ENCODE results near the gene PRM2.

The PRM2 gene

DNA sequence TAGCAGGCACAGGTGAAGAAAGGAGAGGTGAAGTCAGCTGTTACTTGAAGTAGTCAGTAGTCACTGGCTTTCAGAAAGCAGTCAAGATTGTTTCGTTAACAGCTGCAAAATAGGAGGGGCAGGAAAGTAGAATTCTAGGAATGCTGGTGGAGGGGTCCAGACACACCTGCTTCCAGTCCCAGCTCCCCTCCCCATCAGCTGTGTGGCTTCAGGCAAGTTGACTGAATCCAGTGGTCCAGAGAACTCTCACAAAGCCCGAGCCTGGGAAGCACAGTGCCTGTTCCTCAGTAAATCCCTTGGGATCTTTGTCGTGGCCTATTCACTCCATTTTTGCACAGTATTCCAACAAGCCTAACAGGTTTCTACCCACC is 15.7 kb downstream of the PRM2 start:
- DNase-seq (ENCODE audit: low read depth) = no peak

DNA sequence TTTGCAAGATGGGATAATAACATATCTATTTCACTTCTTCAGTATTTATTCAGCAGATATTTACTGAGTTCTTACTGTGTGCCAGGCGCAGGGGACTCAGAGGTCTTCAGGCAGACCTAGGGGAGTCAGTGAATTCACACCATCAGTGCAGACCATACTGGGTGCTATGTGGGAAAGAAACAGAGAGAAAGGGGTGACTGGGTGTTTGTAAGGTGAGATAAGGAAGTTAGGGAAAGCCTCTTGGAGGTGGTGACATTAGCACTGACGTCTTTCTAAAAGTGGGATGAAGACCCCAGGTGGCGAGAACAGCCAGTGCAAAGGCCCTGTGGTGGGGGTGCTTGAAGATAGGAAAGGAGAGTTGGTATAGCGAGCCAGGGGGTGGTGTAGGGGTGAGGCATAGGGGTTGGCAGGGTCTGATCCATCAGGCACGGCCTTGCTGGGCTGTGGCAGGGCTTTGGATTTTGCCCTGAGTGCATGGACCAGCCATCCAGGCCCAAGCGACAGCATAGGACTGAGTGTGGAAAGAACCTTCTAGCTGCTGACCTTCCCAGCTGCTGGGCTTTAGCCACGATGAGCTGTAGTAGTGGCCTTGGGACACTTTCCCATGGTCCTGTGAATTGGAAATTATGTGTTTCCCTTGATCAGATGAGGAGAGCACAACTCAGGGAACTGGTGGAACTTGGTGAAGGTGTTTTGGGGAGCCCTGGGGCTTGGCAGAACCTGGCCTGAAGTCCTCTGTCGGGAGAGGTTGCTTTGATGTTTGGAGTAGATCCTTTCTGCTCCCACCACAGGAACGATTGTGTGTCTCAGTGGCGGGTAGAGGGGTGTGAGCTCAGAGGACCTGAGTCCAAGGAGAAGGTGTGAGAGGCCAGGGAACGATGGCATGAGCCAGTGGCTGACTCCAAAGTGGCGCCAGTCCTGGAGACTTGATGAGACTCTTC is 16.4 kb downstream of the PRM2 start:
- no peak for DNase-seq (ENCODE audit: low read depth)

DNA sequence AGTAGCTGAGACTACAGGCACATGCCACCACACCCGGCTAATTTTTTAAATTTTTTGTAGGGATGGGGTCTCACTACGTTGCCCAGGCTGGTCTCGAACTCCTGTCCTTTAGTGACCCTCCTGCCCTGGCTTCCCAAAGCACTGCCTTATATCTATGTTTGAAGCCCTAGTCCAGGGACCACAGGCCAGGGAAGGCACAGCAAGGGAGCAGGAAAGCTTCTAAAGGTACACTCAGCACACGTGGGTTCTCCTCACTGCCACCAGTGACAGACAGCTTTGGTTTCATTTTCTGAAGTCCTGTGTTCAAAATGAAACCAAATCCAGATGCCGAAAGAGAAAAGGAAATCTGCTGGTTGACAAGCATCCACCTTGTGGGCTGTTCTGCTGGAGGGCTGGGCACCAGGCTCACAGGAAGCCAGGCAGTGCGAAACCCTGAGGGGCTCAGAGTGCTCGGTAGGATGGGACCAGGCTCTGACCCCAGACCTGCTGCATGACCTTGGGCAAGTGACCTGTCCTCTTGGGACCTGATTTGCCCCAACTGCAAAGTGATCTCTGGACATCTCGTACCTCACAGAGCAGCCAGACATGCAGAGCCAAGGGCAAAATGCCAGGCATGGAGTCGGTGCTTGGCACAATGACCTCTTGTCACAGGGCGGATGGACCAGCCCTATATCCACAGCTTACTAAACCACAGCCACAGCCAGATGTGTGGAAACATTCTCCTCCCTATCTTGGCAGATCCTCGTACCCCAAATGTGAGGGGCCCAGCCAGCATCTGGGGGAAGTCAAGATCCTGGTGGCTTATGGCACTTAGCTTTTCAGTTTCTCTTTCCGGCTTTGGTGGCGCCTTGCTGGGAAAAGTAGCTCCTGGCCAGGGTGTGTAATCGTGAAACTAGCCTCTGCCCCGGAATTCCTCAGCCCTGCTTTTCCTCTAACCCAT is 17.5 kb downstream of the PRM2 start:
- no peak for DNase-seq (ENCODE audit: low read depth)

DNA sequence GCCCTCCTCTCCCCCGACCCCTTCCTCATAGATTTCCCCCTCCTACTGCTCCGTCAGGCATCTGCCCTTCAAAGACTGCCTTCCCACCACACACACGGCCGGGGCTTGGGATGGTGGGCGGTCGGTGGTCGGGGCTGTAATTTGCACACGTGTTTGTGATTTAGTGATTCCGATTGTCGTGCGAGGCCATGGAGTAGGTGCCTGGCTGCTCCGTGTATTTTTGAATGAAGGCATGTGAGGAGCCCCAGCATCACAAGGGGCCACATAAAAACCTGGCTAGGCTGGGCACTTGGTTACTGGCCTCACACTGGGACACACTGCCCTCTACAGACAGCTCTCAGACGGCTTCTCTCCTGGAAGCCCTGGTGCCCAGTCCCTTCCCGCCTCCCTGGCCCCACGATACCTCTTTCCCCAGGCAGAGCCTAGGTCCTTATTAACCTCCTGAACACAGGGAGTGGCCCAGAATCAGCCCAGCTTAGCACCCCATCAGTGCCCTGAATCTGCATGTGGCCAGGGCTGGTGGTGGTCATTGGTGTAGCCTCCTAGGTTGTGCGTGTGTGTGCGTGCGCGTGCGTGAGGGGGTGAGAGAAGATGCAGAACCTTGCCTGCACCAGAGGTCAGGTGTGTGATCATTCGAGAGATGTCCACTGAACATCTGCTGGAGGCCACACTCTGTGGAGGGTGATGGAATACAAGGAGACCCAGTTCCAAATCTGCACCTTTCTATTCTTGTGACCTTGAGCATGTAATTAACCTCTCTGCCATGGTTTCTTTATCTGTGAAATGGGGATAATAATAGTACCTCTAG is 18.9 kb downstream of the PRM2 start:
- peak; percentile 69 for DNase-seq (ENCODE audit: low read depth)

DNA sequence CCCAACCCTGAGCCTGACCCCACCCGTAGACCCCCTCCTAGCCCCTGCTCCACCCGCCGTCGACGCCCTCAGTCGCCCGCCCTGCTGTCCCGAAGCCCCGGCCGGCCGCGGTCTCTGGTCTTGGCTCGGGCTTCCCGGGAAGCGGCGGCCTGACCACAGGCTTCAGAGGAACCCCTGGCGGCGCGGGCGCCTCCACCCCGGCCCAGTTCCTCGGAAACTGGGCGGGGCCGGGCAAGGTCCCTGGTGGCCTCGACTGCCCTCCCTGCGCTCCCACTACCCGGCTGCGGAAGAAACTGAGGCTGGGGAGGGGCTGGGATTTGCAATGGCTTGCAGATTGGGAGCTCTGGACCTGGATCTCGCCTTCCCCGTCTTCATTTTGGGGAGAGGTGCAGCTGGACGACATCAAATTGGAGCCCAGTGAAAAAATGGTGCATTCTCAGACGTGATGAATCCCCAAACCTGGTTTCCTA is 19.6 kb downstream of the PRM2 start:
- DNase-seq (ENCODE audit: low read depth) = no peak

DNA sequence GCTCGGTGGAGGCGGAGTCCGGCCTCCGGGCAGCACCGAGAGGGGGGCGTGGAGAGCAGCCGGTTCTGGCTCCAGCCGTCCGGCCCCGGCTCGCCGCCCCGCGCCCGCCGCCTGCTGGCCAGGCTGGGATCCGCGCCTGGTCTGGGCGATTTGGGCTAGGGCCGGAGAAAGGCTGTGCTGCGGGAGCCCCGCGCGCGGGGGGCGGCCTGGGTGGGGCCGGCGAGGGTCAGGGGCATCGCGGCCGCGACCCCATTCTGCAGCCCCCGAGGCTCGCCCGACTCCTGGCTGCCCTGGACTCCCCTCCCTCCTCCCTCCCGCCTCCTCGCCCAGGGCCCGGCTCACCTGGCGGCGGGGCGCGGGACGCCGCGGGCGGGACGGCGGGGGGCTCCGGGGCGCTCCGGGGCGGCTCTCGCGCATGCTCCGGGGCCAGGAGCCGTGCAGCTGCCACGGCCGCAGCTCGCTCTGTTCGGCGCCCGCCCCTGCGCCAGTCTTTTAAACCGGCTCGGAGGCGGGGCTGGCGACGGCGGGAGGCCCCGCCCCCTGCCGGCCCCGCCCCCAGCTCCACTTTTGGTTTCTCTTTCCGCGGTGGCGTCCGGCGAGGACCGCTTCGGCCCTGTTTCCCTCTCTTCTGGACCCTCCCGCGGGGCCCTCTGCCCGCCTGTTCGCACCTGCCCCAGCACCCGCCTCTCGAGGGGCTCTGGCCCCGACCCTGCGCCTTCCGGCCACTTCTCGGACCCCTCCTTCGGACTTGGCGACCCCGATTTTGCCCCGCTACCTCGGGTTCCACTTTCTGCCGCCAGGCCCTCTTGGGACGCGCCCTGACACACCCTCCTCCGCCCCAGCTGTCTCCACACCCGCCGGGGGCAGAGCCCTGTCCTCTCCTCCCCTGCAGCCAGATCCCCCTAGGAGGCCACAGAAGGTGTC is 20.3 kb downstream of the PRM2 start, which contains the start of gene SOCS1:
SOCS1 (minus strand) TSS at position 468 of the 924 bp plus-strand sequence. CDS start 726 bp downstream, outside the sequence.
- peak; percentile 66 for DNase-seq (ENCODE audit: low read depth)

DNA sequence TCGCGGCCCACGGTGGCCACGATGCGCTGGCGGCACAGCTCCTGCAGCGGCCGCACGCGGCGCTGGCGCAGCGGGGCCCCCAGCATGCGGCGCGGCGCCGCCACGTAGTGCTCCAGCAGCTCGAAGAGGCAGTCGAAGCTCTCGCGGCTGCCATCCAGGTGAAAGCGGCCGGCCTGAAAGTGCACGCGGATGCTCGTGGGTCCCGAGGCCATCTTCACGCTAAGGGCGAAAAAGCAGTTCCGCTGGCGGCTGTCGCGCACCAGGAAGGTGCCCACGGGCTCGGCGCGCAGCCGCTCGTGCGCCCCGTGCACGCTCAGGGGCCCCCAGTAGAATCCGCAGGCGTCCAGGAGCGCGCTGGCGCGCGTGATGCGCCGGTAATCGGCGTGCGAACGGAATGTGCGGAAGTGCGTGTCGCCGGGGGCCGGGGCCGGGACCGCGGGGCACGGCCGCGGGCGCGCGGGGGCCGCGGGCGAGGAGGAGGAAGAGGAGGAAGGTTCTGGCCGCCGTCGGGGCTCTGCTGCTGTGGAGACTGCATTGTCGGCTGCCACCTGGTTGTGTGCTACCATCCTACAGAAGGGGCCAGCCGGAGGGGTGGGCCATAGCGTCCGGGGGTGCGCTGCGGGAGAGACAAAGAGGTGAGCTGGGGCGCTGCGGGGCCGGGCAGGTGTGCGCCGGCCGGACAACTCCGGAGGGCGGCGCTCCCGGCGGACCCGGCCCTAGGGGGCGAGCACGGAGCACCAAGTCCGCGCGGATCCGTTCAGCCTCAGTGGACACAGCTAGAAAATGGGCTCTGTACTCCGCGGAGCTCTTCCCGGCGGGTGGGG is 21.2 kb downstream of the PRM2 start:
- no peak for DNase-seq (ENCODE audit: low read depth)

DNA sequence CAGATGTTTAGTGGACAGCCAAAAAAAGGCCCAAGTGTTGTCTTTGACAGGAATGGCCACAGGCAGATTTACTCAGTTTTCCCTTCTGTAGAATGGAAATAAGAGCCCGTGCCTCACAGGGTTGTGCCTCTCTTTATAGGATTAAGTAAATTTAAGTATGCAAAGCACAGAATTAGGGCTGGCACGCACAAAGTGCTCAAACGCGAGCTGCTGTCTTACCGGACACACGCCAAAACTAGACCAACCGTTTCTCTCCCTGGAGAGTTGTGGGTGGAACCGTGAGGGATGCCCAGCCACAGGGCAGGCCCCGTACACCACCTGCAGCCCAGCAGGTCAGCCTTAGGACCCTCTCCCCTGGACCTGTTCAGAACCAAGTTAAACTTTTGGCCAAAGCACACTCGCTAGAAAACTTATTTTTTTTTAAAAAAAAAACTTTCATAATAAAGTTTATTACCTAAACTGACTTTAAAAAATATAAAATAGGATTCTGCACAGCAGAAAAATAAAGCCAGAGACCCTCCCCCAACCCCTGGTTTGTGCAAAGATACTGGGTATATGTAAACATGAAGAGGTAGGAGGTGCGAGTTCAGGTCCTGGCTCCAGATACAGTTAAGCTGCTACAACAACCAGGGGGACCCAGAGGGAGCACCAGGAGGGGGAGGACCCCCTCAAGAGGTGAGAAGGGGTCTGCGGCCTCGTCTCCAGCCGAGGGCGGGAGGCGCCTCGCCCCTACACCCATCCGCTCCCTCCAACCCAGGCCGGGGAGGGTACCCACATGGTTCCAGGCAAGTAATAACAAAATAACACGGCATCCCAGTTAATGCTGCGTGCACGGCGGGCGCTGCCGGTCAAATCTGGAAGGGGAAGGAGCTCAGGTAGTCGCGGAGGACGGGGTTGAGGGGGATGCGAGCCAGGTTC is 22.0 kb downstream of the PRM2 start:
- DNase-seq (ENCODE audit: low read depth) = no peak

DNA sequence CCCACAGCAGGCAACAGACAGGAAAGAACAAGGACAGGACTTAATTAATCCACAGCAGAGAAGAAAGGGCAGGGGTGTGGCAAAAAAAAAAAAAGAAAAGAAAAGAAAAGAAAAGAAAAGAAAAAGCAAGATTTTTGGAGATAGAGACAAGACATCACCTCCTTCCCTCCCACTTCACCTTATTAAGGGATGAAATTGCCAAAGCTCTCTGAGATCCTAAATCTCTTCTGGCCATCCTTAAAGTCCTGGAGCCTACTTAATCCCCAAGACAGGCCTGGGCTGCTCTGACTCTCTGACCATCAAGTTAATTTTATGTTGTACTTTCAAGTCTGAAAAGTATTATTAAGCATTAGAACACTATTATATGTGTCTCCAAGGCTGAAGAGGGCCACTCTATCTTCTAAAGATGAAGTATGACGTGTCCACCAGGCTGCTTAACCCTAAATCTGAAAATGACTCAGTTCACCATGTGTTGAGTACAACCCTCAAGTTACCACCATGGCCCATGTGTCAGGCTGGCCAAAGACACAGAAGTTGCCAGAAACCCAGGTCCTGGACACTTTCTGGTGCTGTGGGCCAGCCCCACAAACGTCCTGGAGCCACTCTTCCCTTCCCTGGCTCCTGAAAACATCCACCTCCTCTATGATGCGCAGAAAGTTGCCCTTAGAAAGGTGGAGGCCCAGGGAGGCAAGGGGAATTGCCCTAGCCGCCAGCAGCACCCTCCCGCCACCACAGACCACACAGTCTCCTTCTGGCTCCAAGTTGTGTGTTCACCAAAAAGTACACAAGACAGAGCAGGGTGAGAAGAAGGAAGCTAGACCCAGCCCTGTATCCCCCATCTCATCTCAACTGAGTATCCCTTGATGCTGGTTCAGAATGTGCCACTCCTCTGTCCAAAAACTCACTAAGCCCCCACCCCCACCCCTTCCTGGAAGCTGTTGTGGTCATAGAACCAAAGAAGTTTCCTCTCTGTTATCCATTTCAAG is 23.0 kb downstream of the PRM2 start:
- no peak for DNase-seq (ENCODE audit: low read depth)

DNA sequence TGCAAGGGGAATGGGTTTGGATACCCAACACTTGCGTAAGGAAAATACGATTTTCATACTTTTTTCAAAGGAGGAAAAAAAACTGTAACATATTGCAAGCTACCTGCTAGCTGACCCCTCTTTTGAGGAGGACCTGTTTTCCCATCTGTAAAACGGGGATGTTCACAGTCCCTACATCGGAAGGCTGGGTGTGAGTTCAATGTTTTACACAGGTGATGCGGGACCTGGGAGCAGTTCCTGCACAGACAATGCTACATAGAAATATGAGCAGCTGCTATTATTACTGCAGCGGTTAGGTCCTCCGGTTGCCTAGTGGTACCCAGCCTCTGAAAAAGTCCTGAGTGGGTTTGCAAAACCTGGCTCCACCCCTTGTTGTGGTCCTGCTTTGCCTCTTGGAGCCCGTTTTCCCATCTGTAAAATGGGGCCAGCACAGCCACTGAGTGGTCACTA is 23.8 kb downstream of the PRM2 start:
- no peak for DNase-seq (ENCODE audit: low read depth)

DNA sequence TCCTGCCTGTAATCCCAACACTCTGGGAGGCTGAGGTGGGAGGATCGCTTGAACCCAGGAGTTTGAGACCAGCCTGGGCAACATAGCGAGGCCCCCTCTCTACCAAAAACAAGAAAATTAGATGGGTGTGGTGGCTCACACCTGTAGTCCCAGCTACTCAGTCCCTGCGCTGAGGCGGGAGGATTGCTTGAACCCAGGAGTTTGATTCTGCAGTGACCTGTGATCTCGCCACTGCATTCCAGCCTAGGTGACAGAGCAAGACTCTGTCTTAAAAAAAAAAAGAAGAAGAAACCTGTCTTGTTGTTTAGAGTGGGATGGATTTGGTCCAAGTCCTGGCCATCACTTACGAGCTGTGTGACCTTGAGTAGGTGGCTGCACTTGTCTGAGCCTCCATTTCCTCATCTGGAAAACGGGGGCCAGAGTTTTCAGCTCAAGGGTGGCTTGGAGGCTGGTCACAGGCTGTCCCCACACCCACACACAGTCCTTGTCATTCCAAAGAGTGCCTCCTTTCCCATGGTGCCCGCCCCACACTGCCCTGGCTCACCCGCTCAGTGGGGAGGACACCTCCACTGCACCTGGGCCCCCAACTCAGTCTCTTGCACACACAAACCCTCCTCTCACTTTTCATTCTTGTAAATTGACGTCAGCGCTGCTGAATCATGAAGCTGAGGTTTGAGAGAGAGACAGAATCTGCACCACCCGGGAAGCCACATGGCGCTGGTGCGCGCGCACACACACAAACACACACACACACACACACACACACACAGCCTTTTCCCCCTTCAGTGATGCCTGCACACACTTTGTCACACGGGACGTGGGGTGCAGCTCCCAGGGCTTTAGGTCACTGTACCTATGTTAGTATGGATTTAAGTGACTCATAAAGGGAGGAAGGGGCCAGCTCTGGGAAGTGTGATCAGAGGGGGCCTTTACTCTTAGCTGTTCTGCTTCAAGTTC is 24.5 kb downstream of the PRM2 start:
- no peak for DNase-seq (ENCODE audit: low read depth)

DNA sequence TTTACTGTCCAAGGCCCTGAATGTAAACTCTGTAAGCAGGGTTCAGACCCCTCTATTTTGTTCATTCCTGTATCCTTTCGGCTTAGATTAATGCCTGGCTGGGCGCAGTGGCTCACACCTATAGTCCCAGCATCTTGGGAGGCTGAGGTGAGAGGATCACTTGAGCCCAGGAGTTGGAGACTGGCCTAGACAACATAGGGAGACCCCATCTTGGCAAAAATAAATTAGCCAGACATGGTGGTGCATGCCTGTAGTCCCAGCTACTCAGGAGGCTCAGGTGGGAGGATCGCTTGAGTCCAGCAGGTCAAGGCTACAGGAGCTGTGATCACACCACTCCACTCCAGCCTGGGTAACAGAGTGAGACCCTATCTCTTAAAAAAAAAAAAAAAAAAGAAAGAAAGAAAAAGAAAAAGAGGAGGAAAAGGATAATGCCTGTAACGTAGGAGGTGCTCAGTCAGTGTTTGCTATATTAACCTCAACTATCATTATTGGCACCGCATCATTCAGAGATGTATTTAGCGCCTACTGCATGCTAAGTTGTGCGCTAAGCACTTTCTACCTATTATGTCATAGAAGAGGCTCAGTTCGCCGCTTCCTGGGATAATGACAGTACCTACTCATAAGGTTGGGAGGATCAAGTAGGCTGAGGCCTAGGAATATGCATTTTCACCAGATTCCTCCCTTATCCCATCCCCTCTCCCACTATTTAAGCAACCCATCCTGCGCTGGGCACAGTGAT is 25.3 kb downstream of the PRM2 start:
- DNase-seq (ENCODE audit: low read depth) = no peak

DNA sequence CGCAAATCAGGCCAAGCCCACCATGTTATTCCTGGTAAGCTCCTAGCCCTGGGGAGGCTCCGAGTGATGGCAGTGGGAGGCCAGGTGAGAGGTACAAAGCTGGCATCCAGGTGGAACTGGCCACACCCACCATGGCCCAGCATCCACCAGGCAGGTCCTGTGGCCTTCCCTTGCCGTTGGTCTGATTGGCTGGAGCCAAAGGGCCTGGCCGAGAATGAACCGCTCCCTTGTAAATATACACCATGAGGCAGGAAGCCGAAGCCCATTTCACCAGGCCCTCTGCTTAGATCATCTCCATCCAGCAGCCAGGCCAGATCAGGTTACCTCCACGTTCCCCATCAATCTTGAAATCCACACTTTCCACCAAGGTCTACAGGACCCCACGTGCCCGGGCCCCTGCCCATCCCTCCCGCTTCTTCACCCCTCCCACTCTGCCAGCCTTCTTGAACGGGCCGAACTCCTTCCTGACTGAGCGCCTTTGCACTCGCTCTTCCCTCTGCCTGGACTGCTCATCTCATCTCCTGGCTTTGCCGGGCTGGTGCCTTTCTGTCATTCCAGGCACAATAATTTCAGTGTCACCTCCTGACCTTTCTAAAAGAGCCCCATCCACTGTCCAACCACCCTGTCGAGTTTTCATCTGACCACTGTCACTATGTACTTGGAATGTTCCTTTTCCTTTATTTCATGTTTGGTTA is 26.0 kb downstream of the PRM2 start:
- DNase-seq (ENCODE audit: low read depth) = no peak

DNA sequence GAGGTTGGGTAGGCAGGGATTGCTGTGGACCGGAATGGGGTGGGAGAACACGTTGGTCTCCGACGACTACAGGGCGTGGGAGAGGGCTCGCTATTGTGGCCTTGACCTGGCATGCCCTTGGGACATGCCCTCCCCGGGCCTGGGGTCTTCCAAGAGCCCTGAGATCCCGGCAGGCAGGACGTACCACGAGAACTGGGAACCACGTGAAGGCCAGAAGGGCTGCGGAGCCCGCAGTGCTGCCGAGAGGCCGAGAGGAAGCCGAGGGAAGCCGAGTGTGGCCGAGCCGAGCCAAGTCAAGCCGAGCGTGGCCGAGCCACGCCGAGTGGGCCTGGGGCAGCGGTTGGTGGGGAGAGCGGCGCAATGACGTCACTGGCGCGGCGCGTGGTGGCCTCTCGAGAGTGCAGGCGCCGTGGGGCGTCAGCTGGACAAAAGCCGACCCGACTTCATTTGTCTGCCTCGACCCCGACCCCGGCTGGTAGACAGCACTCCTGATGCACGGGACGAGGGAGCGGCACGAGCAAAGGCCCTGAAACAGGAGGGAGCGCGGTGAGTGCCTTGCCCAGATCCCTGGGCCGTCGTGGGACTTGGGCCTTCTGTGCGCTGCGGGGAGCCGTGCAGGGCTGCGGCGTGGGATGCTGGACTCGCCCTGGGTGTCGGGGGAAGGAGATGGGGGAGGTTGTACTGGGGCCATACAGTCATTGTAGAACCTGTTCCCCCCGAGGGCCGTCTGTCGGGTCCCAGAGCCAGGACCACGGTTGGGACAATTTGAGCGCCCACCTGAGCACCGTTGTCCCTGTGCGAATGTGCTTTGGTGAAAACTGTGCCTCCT is 26.8 kb downstream of the PRM2 start:
- DNase-seq (ENCODE audit: low read depth) = no peak
